Gastrocnemius medialis (tissue), 4 donors: ENCODE data around the gene CCHCR1. TPM values are rescaled to one million over a fixed set of nuclear protein-coding genes. Genes with fewer than 3 reads are reported as not detected.

Experiments
- ATAC-seq, 2 donors: fragments of 150-250 bp; one replicate each; pipeline ENCODE4 v1.9.1; 2016
- DNase-seq, 2 donors: peaks; one replicate each; pipeline ENCODE4 v3.0.0-alpha.2; 2019
- H3K27ac ChIP-seq, 4 donors: fragments of 200-600 bp; sonication (generic); 1 replicate in 1 of 4; 2 replicates in 3 of 4; pipeline ENCODE4 v1.5.1; 2016 to 2018; ENCODE audit warnings: mild to moderate bottlenecking in 2 of 4, moderate library complexity in 1 of 4
- H3K27me3 ChIP-seq, 3 donors: fragments of 200-600 bp; sonication (generic) in 2 of 3; 1 replicate in 1 of 3; 2 replicates in 2 of 3; pipeline versions ENCODE4 v1.5.1 to v1.6.0; 2016 to 2019; ENCODE audit warnings: mild to moderate bottlenecking in 1 of 3, moderate library complexity in 1 of 3
- H3K36me3 ChIP-seq, 2 donors: fragments of 200-600 bp; sonication (generic) in 1 of 2; one replicate each; pipeline ENCODE4 v1.5.1; 2017 to 2018
- H3K4me1 ChIP-seq, 2 donors: fragments of 200-600 bp; sonication (generic) in 1 of 2; one replicate each; pipeline ENCODE4 v1.5.1; 2016 to 2017; ENCODE audit warnings: mild to moderate bottlenecking in 2 of 2
- H3K4me3 ChIP-seq, 4 donors: fragments of 200-600 bp; sonication (generic) in 3 of 4; 1 replicate in 1 of 4; 2 replicates in 3 of 4; pipeline ENCODE4 v1.5.1; 2016 to 2019; ENCODE audit warnings: mild to moderate bottlenecking in 2 of 4
- H3K9me3 ChIP-seq, 3 donors: fragments of 200-600 bp; sonication (generic) in 2 of 3; 1 replicate in 1 of 3; 2 replicates in 2 of 3; pipeline ENCODE4 v1.5.1; 2016 to 2019
- POLR2A ChIP-seq, 2 donors: fragments of 450-650 bp; IDR thresholded peaks; one replicate each; pipeline ENCODE4 v1.6.1; 2017; ENCODE audit warnings: antibody characterized with exemption in 2 of 2, mild to moderate bottlenecking in 2 of 2, moderate library complexity in 2 of 2
- in situ Hi-C, 4 donors: fragments of 200-750 bp; cut with MboI; loops; one replicate each; pipeline versions ENCODE4 v1.15.0 to v1.8.0; 2017; ENCODE audit warnings: low sequenced_read_pairs in 4 of 4
- intact Hi-C: fragments of 100-400 bp; cut with DNase I; formaldehyde crosslinking; loops from one replicate; pipeline ENCODE4 v1.15.1; 2023; ENCODE audit warnings: low total_unique reads
- total RNA-seq, 4 donors: library from RNA; depleted of rRNA; stranded (reverse); fragments of >200 nt; gene quantifications; one replicate each; pipeline versions ENCODE4 v1.1.0 to v1.2.3, GENCODE V29; 2016
- TF ChIP-seq, protein P1 (sequence below), 5 experiments: fragments of 450-650 bp in 3 of 5; fragments of 200-600 bp in 2 of 5; sonication (generic) in 2 of 5; IDR thresholded peaks in 4 of 5; conservative IDR thresholded peaks in 1 of 5; 1 replicate in 4 of 5; 2 replicates in 1 of 5; pipeline ENCODE4 v1.5.1; 2016 to 2019; ENCODE audit warnings: antibody characterized with exemption in 5 of 5, mild to moderate bottlenecking in 3 of 5, moderate library complexity in 3 of 5

Gene CCHCR1
- total RNA-seq, 4 donors from 2014 or later: 4.9 to 34.3 (median 7.7) TPM

DNA sequence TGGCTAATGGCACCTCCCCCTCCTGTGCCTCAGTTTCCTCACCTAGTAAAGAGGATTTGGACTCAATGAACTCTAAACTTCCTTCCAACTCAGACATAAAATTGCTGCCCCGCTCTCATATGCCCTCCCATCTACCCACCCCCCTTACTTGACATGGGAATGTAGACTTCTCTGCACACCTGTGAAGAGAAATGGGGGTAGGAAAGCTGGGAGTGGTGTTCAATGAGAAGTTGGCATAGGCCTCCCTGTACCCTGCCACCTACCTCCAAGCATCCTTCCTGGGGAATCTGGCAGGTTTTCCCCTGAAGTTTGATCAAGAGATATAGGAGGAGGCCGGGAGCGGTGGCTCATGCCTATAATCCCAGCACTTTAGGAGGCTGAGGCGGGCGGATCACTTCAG, 16.8 kb upstream of the CCHCR1 start:
- no peaks in the 10 kb centered on the region for H3K9me3 ChIP-seq
- H3K36me3 ChIP-seq: no peaks in the 10 kb centered on the region
- no peaks in the 10 kb centered on the region for H3K4me1 ChIP-seq
- no peak for ATAC-seq
- intact Hi-C loops: no loop called here
- DNase-seq: no peak
- no peak overlapping the region for H3K27ac ChIP-seq
- TF ChIP-seq, protein P1, sequence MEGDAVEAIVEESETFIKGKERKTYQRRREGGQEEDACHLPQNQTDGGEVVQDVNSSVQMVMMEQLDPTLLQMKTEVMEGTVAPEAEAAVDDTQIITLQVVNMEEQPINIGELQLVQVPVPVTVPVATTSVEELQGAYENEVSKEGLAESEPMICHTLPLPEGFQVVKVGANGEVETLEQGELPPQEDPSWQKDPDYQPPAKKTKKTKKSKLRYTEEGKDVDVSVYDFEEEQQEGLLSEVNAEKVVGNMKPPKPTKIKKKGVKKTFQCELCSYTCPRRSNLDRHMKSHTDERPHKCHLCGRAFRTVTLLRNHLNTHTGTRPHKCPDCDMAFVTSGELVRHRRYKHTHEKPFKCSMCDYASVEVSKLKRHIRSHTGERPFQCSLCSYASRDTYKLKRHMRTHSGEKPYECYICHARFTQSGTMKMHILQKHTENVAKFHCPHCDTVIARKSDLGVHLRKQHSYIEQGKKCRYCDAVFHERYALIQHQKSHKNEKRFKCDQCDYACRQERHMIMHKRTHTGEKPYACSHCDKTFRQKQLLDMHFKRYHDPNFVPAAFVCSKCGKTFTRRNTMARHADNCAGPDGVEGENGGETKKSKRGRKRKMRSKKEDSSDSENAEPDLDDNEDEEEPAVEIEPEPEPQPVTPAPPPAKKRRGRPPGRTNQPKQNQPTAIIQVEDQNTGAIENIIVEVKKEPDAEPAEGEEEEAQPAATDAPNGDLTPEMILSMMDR (IDR thresholded peaks at IDR 0.05 in 4 of 5, conservative IDR thresholded peaks at IDR 0.05 in 1 of 5): no peak
- TF ChIP-seq POLR2A (IDR thresholded peaks at IDR 0.05): no peak
- no peak overlapping the region for H3K4me3 ChIP-seq
- in situ Hi-C loops: no loop called here
- no peaks in the 10 kb centered on the region for H3K27me3 ChIP-seq

DNA sequence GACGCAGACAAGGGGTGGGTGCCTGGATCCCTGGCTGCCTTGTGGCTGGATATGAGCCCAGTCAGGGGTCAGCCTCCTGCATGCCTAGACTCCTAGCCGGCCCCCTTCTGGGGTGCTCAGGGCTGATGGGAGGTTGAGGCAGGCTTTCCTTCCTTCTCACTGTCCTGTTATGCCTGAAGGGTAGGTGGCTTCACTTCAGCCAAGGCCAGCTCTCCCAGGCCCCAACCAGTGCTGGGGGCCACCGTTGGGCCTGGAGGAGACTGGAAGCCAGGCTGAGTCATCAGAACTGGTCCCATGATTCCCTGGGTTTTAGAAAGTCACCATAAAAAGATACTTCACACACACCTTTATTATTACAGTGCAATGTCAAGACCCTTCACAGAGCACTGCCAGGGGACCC, 15.8 kb upstream of the CCHCR1 start:
- intact Hi-C loops (no loop called here), in situ Hi-C loops (no loop called here)
- H3K4me1 ChIP-seq: no peaks in the 10 kb centered on the region
- no peaks in the 10 kb centered on the region for H3K9me3 ChIP-seq
- no peak overlapping the region for H3K4me3 ChIP-seq
- H3K27ac ChIP-seq: no peak overlapping the region
- DNase-seq (no peak), ATAC-seq (no peak)
- TF ChIP-seq, protein P1 (IDR thresholded peaks at IDR 0.05 in 4 of 5, conservative IDR thresholded peaks at IDR 0.05 in 1 of 5): no peak
- TF ChIP-seq POLR2A (IDR thresholded peaks at IDR 0.05): no peak
- no peaks in the 10 kb centered on the region for H3K27me3 ChIP-seq
- no peaks in the 10 kb centered on the region for H3K36me3 ChIP-seq

DNA sequence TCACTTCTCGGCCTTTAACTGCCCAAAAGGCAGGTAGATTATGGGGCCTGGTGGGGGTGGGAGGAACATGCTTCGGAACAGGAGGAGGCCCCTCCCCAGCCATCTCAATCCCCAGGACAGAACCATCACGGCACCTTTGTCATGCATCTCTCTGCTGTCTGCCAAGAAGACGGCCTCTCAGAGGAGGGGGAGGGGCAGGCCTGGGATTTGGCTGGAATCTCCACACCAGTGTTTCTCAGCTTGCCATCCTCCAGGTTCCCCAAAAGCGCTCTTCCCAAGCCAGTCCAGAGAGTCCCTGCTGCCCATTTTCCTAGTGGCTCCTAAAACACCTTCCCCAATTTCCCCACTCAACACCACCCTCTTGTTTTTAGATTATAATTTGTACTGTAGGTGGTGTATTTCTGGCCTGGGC, 15.4 kb upstream of the CCHCR1 start:
- Histone ChIP-seq H3K27ac (no peak overlapping the region), H3K4me3 (no peak overlapping the region), H3K4me1 (no peaks in the 10 kb centered on the region), H3K36me3 (no peaks in the 10 kb centered on the region), H3K27me3 (no peaks in the 10 kb centered on the region), H3K9me3 (no peaks in the 10 kb centered on the region)
- no peak for DNase-seq
- intact Hi-C loops (no loop called here), in situ Hi-C loops (no loop called here)
- no peak for ATAC-seq
- TF ChIP-seq POLR2A (IDR thresholded peaks at IDR 0.05): no peak
- TF ChIP-seq, protein P1 (IDR thresholded peaks at IDR 0.05 in 4 of 5, conservative IDR thresholded peaks at IDR 0.05 in 1 of 5): no peak

- Histone ChIP-seq H3K4me3 (no peak overlapping the region), H3K27ac (no peak overlapping the region), H3K9me3 (no peaks in the 10 kb centered on the region), H3K4me1 (no peaks in the 10 kb centered on the region), H3K36me3 (no peaks in the 10 kb centered on the region), H3K27me3 (no peaks in the 10 kb centered on the region)
- in situ Hi-C loops (no loop called here), intact Hi-C loops (no loop called here)
- DNase-seq (no peak), ATAC-seq (no peak)
- TF ChIP-seq, protein P1 (IDR thresholded peaks at IDR 0.05 in 4 of 5, conservative IDR thresholded peaks at IDR 0.05 in 1 of 5): no peak
- no peak for TF ChIP-seq POLR2A (IDR thresholded peaks at IDR 0.05)
Observed at GRCh38 chr6:31171931-31172905, 14.6 kb upstream of the CCHCR1 start.
